NCI-H748 (cell line): ENCODE measurements around the gene ALKBH5.

Experiments
- DNase-seq: peaks from one replicate; lab custom pipeline; 2025; ENCODE audit not compliant: unreplicated experiment; lab: John Stamatoyannopoulos, UW

Gene ALKBH5

DNA sequence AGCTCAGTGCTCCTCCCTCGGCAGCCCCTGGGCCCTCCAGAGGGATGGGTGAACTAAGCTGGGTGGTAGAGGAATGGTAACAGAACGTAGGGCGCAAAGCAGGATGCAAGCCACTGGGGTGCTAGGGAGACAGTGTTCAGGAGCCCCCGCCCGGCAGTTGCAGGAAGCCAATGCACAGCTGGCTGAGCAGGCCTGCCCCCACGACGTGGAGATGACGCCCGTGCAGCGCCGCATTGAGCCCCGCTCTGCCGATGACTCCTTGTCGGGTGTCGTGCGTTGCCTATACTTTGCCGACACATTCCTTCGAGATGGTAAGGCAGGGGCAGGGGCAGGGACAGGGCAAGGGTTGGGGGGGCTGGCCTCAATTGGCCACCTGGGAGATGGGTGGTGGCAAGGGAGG, 54.7 kb downstream of the ALKBH5 start:
- DNase-seq: no peak

DNA sequence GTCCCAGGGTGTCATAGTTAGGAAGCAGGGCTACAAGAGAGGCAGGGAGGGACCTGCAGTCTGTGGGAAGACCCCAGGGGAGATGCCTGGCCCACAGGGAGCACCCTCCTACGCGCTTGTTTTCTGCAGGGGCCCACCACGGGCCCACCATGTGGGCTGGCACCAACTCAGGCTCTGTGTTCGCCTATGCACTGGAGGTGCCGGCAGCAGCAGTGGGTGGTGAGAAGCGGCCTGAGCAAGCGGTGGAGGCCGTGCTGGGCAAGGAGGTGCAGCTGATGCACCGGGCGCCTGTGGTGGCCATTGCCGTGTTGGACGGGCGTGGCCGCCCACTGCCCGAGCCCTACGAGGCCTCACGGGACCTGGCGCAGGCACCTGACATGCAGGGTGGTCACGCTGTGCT, 56.8 kb downstream of the ALKBH5 start:
- DNase-seq: no peak

DNA sequence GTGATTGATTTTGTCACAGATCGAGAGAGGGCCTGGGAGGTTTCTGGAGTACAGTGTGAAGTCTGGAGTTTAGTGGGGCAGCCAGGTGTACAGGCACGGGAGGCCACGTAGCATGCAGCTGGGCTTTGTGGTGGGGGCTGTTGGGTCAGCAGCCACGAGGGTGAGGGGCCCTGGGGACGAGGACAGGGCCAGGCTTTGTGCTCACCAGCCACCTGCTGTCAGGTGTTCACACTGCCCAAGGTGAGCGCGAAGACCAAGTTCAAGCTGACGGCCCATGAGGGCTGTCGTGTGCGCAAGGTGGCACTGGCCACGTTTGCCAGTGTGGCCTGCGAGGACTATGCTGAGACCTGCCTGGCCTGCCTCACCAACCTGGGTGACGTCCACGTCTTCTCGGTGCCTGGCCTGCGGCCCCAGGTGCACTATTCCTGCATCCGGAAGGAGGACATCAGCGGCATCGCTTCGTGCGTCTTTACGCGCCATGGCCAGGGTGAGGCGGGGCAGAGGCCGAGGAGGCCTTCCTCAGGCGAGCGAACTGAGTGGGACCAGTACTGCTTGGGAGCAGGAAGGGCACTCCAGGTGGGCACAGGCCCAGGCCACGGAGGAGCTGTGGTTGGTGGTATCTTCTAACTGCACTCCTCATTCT, 57.7 kb downstream of the ALKBH5 start:
- DNase-seq: no peak

DNA sequence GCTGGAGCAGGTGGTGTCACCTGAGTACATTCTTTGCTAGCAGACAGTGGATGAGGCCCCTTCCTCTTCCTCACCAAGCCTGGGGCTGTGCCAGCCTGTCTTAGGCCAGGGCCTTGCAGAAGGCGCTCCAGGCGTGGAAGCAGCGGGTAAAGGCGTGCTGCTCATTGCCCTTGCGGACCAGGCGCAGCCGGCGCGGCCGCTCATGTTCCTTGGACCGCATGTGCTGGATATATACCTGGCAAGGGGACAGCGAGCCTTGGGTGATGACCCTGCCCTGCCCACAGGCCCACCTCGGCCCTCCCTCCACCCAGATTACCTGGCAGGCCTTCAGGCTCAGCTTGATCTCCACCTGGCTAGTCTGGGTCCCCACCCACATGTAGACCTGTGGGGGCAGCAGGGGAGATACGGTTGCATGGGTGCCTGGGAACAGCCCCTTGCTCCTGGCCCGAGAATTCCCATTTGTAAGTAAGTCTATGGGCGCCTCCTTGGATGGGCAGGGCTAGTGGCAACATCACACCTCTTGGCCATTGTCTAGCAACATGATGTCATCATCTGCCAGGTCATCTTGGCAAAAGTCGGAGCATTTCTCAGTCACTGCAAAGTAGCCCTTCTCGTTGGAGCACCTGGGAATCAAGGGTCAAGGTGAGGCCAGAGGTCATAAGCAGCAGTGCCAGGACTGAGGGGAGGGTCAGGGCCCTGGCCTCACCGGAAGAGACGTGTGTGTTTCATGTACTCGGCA, 61.6 kb downstream of the ALKBH5 start:
- no peak for DNase-seq

DNA sequence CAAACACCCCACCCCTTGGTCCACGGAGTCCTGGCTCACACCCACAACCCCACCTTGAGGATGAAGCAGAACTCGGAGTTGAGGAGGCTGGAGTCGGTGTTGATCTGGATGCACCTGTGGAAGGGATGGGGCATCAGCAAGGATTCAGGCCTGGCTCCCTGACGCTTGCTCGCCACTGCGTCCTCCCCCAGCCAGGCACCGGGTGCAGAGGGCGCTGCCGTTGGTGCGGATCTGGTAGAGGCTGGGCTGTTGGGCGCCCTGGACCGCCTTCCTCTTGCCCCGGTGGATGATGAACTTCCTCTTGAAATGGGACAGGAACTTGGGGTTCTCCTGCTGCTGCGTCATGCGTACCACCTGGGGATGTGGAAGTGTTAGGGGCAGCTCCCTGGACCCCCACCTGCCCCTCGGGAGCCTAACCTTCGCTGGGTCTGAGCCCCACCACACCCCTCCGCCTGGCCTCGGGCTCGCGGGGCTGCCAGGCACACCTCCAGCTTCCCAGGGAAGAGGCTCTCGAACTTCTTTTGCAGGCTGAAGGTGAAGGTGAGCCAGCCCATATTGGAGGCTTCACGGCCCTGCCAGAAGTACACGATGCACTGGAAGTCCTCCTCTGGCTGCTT, 62.6 kb downstream of the ALKBH5 start:
- DNase-seq: no peak

DNA sequence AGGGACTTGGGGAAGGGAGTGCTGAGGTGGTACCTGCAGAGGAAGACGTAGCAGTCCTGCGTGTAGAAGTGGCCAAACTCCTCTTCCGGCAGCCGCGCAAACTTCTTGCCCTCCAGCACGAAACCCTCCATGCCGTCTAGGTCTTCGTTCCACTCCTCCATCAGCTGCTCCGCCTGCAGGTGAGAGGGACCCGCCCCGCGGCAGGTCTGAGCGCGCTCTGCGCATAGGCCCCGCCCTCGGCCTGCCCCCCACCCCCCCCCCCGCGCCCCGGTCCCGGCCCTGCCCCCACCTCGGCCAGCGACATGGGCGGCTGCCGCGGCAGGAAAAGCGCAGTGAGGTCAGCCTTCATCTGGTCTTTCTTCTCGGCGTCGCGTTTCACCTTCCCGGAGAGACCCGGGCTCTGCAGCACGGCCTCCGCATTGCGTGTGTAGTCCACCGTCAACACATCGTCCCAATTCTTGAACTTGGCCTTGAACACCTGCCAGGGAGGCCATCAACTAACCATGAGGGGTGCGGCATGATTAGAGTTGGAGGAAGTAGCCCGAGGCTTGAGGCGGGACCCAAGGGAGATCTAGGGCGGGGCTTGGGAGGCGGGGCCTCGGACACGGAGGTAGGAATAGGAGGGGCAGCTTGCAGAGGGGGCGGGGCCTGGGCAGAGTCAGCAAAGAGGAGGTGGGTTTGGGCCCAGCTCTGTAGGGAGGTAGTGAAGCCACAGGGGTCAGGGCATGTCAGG, 63.4 kb downstream of the ALKBH5 start:
- DNase-seq: peak; percentile 96

DNA sequence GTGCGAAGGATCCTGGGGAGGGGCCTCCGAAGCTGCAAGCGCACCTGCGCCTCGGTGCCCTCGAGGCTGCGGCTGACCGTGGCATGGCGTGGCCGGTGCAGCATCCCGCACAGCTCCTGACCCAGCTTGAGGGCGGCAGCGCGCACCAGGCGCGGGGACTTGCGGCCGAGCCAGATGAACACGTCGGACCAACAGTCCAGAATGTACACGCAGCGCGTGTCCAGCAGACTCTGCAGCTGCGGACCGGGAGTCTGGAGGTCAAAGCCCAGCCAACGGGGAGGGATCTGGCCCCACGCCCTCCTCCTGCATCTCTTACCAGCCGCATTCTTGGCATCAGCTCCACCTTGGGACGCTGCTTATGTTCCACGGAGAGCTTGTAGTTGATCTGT, 64.0 kb downstream of the ALKBH5 start:
- peak; percentile 43 for DNase-seq

DNA sequence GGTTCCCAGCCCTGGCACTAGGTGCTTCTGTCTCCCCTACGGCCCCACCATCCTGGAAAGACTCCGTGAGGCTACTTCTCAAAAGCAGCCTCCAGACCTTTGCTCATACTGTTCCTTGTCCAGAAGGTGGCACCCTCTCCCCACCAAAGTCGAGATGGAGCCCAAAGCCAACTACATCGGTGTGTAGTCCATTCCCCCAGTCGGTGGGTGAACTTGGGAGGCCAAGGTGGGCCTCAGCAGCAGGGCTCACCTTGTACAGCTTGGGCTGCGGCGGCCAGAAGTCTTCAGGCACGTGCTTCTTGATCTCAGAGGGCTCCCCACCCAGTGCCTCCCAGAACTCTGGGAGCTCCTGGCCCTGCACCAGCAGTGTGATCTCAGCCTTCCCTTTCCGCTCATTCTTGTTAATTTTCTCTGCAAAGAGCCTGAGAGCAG, 64.7 kb downstream of the ALKBH5 start:
- peak; percentile 85 for DNase-seq

DNA sequence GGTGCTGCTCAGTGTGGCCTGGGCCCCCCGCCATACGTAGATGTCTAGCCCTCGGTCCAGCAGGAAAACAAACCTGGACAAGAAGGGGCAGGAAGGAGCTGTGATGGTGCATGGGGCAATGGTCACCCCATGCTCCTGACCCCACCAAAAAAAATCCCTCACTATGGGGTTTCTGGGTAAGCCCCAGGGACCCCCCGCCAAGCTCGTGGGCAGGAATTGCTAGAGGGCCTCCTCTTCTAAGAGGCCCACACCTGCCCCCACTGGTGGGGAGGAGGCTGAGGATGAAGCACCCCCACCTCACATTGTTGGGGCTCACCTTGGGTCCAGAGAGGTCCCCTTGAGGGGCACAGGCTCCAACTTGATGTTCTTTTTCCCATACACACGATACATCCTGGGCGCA, 65.2 kb downstream of the ALKBH5 start:
- no peak for DNase-seq

DNA sequence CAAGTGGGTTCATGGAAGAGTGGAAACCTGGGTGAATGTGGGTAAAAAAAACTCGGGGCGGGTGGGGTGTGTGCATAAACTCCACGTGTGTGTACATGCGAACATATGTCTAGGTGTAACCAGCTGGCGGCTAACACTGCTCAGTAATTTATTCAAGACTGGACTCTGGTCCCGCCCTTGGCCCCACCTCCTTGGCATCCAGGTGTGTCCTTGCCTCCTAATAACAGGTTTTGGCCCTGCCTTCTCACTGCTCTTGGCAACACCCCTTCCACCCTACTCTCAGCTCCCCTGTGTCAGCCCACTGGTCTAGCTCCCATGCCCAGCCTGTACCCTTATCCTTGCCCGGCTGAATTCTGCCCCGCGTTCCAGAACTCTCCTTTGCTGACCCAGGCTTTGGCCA, 66.6 kb downstream of the ALKBH5 start:
- peak; percentile 69 for DNase-seq

DNA sequence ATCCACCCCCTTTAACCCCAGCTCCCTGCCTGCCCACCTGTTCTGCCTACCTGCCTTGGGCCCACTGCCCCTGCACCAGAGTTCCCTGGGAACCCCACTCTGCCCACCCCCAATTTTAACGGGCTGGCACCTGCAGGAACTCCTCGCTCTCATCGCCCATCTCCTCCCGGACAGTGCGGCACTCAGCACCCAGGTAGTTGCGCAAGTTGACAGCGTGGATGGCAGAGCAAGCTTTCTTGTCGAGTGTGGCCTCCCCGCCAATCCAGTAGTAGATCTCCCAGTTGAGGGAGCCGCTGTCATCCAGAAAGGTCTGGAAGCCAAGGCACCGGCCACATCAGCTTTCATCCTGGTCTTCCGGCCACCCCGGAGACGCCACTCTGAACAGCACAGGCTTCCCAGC, 67.1 kb downstream of the ALKBH5 start:
- no peak for DNase-seq

DNA sequence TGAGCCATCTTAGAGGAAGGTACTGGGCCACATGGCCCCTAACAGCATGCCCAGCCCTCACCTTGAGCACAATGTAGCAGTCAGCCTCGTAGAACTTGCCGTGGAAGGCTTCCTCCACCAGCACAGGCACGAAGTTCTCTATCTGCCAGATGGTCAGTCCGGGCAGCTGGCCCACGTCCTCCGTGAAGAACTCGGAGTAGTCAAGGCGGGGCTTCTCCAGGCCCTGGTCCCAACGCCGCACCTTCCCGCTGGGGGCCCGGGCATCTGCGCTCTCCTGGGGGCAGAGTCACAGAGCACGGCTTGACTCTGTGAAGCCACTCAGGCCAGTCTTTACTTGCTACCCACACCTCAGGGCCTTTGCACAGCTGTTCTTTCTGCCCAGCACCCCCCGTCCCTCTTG, 67.6 kb downstream of the ALKBH5 start:
- DNase-seq: no peak

DNA sequence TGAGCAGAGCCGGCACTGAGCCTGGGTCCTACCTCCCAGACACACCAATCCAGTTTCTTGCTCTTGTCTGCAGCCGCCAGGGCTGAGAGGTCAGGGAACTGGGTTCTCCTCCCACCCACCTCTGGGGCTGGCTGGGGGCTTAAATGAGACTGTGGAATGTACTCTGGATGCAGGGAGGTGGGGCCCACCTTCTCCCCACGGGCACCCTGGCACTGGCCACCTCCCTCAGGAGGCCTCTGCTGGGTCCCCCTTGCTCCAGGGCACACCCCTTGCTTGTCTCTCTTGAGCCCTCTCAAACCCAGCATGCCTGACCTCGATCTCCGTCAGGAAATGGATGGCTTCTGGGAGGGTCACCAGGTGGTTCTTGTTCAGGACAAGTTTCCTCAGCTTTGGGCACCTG, 68.5 kb downstream of the ALKBH5 start:
- no peak for DNase-seq

DNA sequence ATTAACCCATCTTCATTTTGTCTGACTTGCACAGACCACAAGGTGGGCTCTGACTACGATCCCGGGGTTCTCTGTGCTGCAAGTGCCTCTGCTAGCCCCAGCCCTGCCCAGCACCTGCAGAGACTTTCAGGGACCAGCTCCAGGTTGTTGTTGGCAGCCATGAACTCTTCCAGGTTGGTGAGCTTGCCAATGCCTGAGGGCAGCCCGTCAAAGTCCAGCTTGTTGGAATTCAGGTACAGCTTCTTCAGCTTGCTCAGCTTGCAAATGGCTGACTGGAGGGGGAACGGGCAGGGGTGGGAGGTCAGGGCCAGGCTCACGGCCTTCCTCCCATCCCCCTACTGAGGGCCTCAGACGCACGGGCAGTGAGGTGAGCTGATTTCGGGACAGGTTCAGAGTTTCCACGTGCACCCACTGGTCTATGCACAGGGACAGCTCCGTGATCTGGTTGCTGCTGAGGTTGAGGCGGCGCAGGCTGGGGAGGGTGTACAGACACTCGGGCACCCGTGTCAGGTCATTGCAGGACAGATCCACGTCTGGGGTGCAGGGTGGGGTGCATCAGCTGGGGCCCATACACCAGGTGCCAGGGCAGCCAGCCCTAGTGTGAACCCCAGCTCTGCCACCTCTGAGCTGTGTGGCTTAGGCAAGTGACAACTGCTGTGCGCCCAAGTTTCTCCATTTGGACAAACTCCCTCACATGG, 69.7 kb downstream of the ALKBH5 start:
- DNase-seq: no peak

DNA sequence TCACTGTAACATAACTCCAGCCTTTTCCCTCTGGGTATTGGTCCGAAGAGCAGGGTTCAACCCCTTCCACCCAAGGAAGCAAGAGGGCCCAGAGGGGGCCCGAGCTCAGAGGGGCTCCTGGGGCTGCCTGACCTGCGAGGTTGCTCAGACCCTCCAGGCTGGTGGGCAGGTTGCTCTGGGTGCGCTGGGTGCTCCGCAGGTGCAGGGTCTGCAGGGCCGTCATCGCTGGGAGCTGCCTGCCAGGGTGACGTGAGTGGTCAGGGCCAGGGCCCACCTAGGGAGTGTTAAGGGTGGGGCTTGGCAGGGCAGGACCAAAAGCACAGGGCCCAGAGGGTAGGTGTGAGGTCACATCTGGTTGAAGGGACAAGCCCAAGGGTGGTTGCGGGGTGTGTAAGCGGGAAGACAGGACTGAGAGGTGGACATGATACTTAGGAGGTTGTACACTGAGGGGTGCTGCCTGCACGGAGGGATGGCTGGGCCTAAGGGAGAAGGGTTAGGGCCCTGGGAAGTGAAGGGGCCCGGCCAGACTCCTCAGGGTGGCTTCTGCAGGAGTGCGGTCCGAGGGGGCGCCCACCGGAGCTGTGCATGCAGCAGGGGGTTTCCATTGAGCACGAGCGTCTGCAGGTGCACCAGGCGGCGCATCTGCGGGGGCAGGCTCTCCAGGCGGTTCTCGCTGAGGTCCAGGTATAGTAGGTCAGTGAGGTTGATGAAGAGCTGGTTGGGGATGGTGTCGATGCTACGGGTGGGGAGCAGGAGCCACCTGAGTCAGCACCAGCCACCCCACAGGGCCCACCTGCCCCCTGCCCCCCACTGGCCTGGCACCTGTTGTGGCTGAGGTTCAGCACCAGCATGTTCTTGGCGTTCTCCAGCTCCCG, 70.6 kb downstream of the ALKBH5 start:
- no peak for DNase-seq

DNA sequence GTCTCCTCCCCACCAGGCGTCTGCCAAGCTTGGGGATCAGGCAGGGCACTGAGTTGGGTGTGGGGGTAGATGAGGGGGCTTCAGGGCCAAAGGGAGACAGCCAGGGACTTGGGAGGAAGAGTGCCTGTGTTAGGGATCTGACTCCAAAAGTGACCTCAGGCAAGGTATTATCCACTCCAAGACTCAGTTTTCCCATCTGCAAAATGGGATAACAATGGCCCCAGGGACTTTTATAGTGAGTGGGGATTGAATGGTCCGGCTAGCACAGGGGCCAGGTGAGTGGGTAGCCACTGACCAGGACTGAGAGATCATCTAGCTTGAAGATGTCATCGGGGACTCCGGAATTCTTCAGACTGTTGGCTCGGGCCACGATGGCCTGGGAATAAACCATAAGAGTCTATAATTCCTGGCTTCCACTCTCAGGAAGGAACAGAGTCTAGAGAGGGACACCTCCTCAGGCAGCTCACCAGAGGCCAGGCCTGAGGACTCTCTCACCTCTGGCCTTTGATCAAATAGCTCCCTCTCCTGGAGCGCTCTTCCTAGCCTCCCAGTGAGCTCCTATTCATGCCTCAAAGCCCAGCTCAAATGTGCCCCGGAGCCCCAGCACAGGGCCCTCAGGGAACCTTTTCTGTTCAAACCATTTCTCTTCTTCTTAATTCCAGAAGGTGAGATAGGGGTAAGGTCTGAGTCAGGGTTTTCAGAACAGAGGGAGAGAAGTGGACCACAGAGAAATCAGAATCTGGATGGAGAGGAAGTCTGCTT, 71.4 kb downstream of the ALKBH5 start:
- no peak for DNase-seq

DNA sequence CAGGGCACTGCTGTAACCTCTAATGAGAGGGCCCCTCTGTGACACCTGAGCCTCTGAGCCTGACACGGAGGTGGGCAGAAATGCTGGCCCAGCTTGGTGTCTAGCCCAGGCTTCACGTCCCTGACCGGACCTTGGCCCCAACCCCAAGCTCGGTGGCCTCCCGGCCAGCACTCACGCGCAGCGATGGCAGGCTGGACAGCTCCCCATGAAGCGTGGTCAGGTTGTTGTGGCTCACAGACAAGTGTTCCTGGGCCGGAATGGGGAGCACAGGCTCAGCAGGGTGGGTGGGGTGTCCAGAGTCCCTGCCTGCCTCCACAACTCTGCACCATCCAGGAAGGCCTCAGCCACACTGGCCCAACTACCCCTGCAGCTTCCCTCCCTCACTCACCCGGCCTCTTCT, 72.7 kb downstream of the ALKBH5 start:
- no peak for DNase-seq

DNA sequence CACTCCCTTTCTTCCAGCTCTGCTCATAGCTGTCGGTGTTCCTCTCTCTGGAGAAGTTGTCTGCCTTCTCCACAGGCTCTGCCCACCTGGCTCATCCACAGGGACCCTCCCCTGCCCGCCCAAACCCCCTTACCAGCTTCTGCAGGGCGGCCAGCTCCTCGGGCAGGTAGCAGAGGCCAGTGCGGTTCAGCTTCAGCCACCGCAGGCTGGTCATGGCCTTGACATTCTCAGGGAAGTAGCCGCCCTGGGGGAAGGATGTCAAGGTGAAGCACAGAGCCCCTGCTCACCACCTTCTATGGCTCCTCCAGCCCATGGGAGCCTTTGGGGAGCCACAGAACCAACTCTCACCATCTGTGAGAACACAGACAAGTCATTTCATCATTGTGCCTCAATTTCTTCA, 73.1 kb downstream of the ALKBH5 start:
- DNase-seq: no peak

DNA sequence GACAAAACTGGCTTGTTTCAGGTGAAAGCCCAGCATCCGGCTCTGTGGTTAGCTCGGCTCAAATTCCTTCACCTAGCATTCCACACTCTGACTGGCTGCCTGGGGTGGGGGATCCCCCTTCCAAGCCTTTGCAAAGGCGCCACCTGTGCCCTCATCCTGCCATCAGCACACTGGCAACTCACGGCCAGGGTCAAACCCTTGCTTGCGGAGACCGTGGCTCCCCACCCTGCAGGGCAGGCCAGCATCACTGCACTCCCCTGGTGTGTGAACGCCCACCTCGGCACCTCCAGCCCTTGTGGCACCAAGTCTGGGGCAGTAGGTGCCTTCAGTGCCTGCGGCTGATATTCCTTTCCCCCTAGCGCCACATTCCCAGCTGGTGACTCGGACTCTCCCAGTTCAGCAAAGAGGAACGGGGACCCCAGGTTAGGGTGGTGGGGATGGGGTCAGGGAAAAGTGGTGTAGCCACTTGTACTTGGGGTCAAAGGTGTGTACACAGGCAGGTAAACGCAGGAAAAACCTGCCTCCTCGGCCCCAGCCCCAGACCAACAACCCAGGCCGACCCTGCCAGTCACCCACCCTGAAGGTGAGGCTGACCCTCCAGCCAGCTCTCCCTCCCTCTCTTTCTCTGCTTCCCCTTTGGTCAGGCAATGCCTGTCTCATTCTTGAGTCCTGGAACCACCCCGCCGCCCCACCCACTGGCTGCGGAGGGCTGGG, 73.8 kb downstream of the ALKBH5 start:
- no peak for DNase-seq
